Measurements from ENCODE around the gene ADAMTS19.

DNA sequence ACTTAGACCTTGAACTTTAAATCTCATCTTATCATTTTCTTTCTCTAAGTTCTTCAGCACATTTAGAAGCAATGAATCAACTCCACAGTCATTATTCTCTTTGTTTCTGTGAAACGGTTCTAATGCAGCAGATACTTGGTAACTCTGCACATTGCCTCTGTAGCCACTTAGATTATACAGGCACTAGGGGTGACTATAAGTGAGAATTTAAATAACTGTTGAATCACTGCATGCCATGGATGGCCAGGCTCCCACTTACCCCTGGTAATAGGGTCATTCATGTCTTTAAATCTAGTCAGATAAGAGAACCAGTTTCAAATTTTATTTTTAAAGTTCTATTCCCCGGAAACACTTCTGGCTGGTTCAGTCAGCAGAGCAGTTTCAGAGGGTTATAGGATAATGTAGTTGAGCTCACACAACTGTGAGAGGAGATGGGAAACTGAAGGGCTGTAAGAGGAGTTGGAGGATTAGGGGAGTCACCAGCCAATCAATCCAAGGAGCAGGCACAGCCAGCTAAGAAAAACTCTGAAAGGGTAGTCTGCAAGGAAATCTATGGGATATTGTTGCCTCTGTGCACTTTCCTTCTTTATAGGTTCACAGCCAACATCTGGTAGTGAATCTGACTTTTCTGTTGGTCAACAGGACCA is 283.6 kb downstream of the ADAMTS19 start:
- TF ChIP-seq CTCF (IDR thresholded peaks at IDR 0.05): no peak
- TF ChIP-seq POLR2AphosphoS5 (IDR thresholded peaks at IDR 0.05): no peak
- no peak for TF ChIP-seq POLR2A (IDR thresholded peaks at IDR 0.05)
